ENCODE measurements around the gene GIMAP1. TPM values are rescaled to one million over a fixed set of nuclear protein-coding genes. Genes with fewer than 3 reads are reported as not detected.
A peak's percentile ranks its signal among the peaks of the same experiment; 100 is the strongest.
"Not testable (repeated sequence)": the region's sequence is repeated elsewhere in the genome, so short reads cannot be mapped to it uniquely, and the experiment has no call there.

GIMAP1 gene
- total RNA-seq = 6.5 and 12.1 TPM in 2 replicates

GRCh38 chr7:150716368-150716767 lies at the start of gene GIMAP1:
Gene GIMAP1, plus strand, starts transcription at chr7:150716613. Its CDS starts 2,435 bp downstream, at chr7:150719048.
- no peak for DNase-seq (ENCODE audit: extremely low read depth, low read depth, low spot score)

GRCh38 chr7:150668472-150668911 lies 47.9 kb upstream of the GIMAP1 start:
- no peak for DNase-seq (ENCODE audit: extremely low read depth, low read depth, low spot score)

DNA sequence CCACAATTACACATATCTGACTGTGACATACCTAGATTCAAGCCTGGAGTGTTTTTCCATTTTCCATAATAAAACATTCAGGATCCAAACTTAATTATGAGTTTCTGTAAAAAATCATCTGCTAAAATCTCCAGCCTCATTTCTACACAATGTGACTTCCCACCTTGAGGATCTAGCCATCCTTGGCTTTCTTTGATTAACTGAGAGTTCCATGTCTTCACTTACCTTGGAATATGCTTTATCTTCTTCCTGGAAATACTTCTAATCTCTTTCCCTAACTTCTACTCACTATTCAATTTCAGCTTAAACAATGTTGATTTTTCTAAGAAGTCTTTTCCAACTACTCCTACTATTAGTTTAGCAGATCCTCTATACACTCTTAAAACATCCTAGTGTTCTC lies 47.4 kb upstream of the GIMAP1 start:
- no peak for DNase-seq (ENCODE audit: extremely low read depth, low read depth, low spot score)

- not testable (repeated sequence) for DNase-seq (ENCODE audit: extremely low read depth, low read depth, low spot score)
Observed at GRCh38 chr7:150671798-150672585, 44.4 kb upstream of the GIMAP1 start.

GRCh38 chr7:150675714-150676113 lies 40.7 kb upstream of the GIMAP1 start:
- DNase-seq (ENCODE audit: extremely low read depth, low read depth, low spot score) = no peak

DNA sequence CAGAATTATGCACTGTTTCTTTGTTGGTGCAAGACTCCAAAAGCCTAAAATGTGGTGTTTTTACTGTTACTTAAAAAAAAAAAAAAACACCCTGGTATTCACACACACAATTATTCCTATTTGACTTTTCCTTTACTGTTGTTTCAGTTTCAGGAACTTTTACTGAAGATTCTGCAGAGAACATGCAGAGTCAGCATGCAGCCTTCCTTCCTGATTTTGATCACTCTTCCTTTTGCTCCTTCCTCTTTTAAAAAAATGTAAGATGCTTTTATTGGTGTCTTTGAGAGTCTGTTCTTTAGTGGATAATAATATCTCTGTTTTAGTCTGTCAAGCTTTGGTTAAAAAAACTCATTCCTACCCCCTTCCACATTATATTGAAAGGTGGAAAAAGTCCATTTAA lies 40.1 kb upstream of the GIMAP1 start:
- DNase-seq (ENCODE audit: extremely low read depth, low read depth, low spot score) = not testable (repeated sequence)

- DNase-seq (ENCODE audit: extremely low read depth, low read depth, low spot score) = peak; percentile 25
Observed at GRCh38 chr7:150676854-150677253, 39.6 kb upstream of the GIMAP1 start.

GRCh38 chr7:150678601-150679000 lies 37.8 kb upstream of the GIMAP1 start:
- not testable (repeated sequence) for DNase-seq (ENCODE audit: extremely low read depth, low read depth, low spot score)

DNA sequence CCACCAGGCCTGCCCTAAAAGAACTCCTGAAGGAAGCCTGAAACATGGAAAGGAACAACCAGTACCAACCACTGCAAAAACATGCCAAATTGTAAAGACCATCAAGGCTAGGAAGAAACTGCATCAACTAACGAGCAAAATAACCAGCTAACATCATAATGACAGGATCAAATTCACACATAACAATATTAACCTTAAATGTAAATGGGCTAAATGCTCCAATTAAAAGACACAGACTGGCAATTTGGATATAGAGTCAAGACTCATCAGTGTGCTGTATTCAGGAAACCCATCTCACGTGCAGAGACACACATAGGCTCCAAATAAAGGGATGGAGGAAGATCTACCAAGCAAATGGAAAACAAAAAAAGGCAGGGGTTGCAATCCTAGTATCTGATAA lies 36.0 kb upstream of the GIMAP1 start:
- not testable (repeated sequence) for DNase-seq (ENCODE audit: extremely low read depth, low read depth, low spot score)

- peak; percentile 33 for DNase-seq (ENCODE audit: extremely low read depth, low read depth, low spot score)
Observed at GRCh38 chr7:150685219-150686029, 31.0 kb upstream of the GIMAP1 start, which contains the start of gene GIMAP2. Gene GIMAP2, plus strand, starts transcription at chr7:150685706. Its CDS starts 1,354 bp downstream, at chr7:150687060.

DNA sequence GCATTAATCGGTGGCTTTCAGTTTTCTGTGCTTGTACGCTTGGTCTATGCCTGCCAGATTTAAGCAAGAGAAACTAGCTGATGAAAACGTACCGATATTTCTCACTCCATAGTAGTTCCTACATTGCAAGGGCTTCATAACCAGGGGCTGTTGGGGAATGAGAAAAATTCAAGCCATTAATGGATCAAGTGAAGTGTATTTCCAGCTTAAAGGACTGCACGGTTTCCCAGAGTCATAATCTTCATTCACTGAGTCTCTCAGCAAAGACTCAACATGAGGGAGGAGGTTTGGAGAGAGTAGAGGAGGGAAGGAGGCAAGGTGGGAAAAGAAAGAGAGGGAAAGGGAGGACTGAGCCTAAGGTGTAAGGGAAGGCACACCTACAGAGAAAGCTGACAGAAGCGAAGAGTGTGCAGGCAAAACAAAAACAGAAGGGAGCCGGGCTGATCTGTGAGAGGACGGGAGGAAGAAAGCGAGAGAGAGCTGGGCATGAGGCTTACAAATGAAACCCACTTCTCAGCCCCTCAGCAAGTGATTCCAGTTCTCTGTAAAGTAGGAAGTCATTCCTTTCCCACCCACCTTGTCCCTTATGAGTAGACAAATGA lies 30.3 kb upstream of the GIMAP1 start:
- no peak for DNase-seq (ENCODE audit: extremely low read depth, low read depth, low spot score)

- no peak for DNase-seq (ENCODE audit: extremely low read depth, low read depth, low spot score)
Observed at GRCh38 chr7:150688630-150689029, 27.8 kb upstream of the GIMAP1 start.

- DNase-seq (ENCODE audit: extremely low read depth, low read depth, low spot score) = no peak
Observed at GRCh38 chr7:150695654-150696053, 20.8 kb upstream of the GIMAP1 start.

DNA sequence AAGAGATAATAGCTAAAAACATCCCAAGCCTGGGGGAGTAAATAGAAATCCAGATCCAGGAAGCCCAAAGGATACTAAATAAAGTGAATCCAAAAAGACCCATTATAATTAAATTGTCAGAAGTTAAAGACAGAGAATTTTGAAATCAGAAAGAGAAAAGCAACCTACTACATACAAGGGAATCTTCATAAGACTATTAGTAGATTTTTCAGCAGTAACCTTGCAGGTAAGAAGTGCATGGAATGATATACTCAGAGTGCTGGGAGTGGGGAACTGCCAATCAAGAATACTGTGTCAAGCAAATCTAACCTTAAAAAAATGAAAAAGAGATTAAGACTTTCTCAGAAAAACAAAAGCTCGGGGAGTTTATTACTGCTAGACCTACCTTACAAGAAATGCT lies 13.2 kb upstream of the GIMAP1 start:
- no peak for DNase-seq (ENCODE audit: extremely low read depth, low read depth, low spot score)

DNA sequence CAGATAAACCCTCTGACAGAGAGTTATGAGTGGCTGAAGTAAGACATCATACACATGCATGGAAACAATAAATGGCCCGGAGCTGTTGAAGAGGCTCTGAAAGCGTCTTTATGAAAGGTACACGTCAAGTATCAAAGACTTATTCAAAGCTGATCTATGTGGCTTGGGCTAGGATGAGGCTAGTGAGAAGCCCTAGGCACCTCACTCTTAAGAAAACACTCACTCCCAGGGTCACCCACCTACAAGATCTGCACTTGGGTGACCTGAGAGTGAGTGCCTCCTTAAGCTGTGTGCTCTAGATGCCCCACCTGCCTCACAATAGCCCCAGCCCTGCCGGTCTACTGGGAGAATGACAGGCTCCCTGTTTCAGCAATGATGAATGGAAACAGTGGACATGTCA lies 1.1 kb upstream of the GIMAP1 start:
- DNase-seq (ENCODE audit: extremely low read depth, low read depth, low spot score) = no peak

DNA sequence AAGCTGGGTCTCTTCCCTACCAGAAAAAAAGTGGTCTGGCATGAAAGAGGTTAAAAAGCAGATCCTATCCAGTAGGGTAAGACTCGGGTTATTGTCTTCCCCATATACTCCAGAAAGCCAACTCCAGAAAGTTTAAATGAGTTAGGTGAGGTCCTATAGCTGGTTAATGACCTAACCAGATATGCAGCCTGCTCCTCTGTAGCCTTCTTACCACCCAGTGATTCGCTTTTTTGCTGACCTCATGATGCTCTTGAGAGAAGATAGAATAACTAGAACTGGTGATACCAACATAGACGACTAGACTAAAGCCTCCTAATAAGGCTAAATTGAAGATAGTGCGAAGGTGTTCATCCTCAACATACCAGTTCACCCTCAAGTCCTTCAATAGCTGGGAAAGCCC lies 675 bp upstream of the GIMAP1 start:
- no peak for DNase-seq (ENCODE audit: extremely low read depth, low read depth, low spot score)

GRCh38 chr7:150716939-150717338 lies 526 bp downstream of the GIMAP1 start:
- DNase-seq (ENCODE audit: extremely low read depth, low read depth, low spot score) = no peak

DNA sequence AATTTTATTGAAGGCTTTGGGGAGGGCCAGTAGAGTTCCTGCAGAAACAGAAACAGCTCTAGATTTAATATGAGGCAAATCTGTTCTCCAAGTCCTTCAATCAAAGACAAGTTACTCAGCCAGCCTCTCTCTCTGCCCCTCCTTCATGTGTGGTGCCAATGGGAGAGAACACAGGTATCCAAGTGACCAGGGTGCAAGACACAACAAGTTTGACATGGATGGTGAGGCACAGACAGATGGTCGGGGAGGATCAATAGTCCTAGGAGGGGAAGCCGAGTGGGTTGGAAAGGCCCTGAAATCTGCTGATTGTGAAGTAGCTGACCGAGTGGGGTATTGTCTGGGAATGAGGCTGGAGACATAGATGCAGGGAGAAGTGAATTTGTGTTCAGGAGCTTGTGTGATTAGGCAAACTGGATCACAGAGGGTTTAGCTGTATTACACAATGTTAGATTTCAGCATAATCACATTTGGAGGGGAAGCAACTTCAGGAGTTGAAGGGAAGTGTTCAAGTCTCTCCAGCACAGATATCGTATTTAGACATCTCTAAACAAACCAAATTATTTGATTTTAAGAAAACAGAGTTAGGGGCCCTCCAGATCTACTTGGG lies 1.5 kb downstream of the GIMAP1 start:
- no peak for DNase-seq (ENCODE audit: extremely low read depth, low read depth, low spot score)

GRCh38 chr7:150719436-150719835 lies 3.0 kb downstream of the GIMAP1 start:
- DNase-seq (ENCODE audit: extremely low read depth, low read depth, low spot score) = no peak

DNA sequence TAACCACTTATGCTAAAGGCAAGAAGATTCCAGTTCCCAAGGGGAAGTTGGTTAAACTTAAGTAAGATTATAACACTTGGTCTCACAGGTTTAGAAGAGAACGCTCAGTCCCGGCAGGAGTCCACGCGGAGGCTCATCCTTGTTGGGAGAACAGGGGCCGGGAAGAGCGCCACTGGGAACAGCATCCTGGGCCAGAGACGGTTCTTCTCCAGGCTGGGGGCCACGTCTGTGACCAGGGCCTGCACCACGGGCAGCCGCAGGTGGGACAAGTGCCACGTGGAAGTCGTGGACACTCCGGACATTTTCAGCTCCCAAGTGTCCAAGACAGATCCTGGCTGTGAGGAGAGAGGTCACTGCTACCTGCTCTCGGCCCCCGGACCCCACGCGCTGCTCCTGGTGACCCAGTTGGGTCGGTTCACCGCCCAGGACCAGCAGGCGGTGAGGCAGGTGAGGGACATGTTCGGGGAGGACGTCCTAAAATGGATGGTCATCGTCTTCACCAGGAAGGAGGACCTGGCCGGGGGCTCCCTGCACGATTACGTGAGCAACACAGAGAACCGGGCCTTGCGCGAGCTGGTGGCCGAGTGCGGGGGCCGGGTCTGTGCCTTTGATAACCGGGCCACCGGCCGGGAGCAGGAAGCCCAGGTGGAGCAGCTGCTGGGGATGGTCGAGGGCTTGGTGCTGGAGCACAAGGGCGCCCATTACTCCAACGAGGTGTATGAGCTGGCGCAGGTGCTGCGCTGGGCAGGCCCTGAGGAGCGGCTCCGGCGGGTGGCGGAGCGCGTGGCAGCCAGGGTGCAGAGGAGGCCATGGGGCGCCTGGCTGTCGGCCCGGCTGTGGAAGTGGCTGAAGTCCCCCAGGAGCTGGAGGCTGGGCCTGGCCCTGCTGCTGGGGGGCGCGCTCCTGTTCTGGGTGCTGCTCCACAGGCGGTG lies 3.8 kb downstream of the GIMAP1 start:
- no peak for DNase-seq (ENCODE audit: extremely low read depth, low read depth, low spot score)
